Small intestine (tissue), 7 donors: ENCODE results near the gene NCAPD3. TPM values are rescaled to one million over a fixed set of nuclear protein-coding genes. Genes with fewer than 3 reads are reported as not detected.

Source experiments
- DNase-seq, 2 donors: peaks; one replicate each; pipeline versions ENCODE4 v3.0.0 to v3.0.0-alpha.2; 2013
- FAIRE-seq: peaks from 2 replicates; lab custom pipeline; 2012; peaks lifted over from hg19 to GRCh38; lab: Jason Lieb, UNC
- H3K27ac ChIP-seq, 3 donors: one replicate each; pipeline ENCODE4 v1.5.1; 2013; ENCODE audit warnings: low read length in 2 of 3, mild to moderate bottlenecking in 2 of 3, control low read depth in 1 of 3, inconsistent platforms in 1 of 3, low read depth in 1 of 3, moderate library complexity in 1 of 3
- H3K27me3 ChIP-seq, 3 donors: one replicate each; pipeline ENCODE4 v1.6.1; 2013; ENCODE audit warnings: low read length in 3 of 3, inconsistent platforms in 1 of 3; ENCODE audit not compliant: control insufficient read depth in 3 of 3, insufficient read depth in 3 of 3
- H3K36me3 ChIP-seq, 3 donors: one replicate each; pipeline ENCODE4 v1.6.1; 2013; ENCODE audit warnings: low read length in 3 of 3, inconsistent platforms in 1 of 3, low read depth in 1 of 3, mild to moderate bottlenecking in 1 of 3, moderate library complexity in 1 of 3; ENCODE audit not compliant: control insufficient read depth in 3 of 3, insufficient read depth in 2 of 3
- H3K4me1 ChIP-seq, 3 donors: one replicate each; pipeline ENCODE4 v1.6.1; 2013; ENCODE audit warnings: low read length in 2 of 3, inconsistent platforms in 1 of 3, low read depth in 1 of 3, mild to moderate bottlenecking in 1 of 3, moderate library complexity in 1 of 3; ENCODE audit not compliant: control insufficient read depth in 3 of 3, insufficient read depth in 2 of 3
- H3K4me3 ChIP-seq, 3 donors: one replicate each; pipeline ENCODE4 v1.5.1; 2013; ENCODE audit warnings: low read length in 3 of 3, control low read depth in 1 of 3, inconsistent platforms in 1 of 3, low read depth in 1 of 3, mild to moderate bottlenecking in 1 of 3, moderate library complexity in 1 of 3
- H3K9me3 ChIP-seq, 2 donors: one replicate each; pipeline ENCODE4 v1.6.1; 2013; ENCODE audit warnings: low read depth in 1 of 2, low read length in 1 of 2; ENCODE audit not compliant: control insufficient read depth in 2 of 2, insufficient read depth in 1 of 2
- WGBS, 3 donors: extraction: QIAGEN DNeasy Blood & Tissue Kit; methylation state at CpG; one replicate each; pipeline ENCODE4 v1.1.7; 2013; 5-methylcytosine and 5-hydroxymethylcytosine counted together
- polyA plus RNA-seq, 4 donors: library from polyadenylated mRNA; stranded (reverse) in 3 of 4; unstranded in 1 of 4; fragments of 200-250 nt in 3 of 4; fragments of 120-200 nt in 1 of 4; gene quantifications; one replicate each; pipeline versions ENCODE4 v1.2.1 to v1.2.3, GENCODE V29; 2013
- donor health status: healthy with polysubstance abuse.
- donor health status: control.
- donor health status: control.
- donor health status: Bipolar disorder and iron deficiency.
- donor health status: healthy.

NCAPD3 gene
- polyA plus RNA-seq, 4 donors, result 3.4 to 19.2 (median 7.9) TPM

- FAIRE-seq (no peak), DNase-seq (no peak)
- WGBS, 3 donors, result 96 to 98% (median 97%) methylated on average over 10 of the region's 10 CpGs
- Histone ChIP-seq H3K27ac (no peak overlapping the region), H3K27me3 (no peaks in the 10 kb centered on the region), H3K4me3 (no peak overlapping the region), H3K4me1 (no peaks in the 10 kb centered on the region), H3K9me3 (no peaks in the 10 kb centered on the region), H3K36me3 (peaks cover 3 to 48% (median 26%) of the 10 kb centered on the region in 3 donors)
Measured at GRCh38 chr11:134171951-134172350, 51.8 kb downstream of the NCAPD3 start.

DNA sequence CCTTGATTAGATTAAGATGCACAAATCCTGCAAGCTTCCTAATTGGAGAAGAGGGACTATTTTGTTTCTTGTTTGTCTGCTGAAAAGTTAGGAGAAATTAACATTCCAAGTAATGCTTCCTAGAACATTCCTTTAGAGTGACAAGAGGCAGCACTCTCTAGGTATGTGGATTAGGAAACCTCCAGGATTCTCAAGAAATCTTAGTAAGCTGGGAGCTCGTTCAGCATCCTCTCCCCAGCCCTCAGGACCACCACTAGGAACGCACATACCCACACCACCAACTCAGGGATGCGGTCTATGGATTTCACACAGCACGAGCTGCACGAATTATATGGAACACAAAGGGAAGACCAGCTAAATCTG, 52.9 kb downstream of the NCAPD3 start:
- no peaks in the 10 kb centered on the region for H3K9me3 ChIP-seq
- no peak for FAIRE-seq
- no peak overlapping the region for H3K27ac ChIP-seq
- peaks cover 0 to 45% (median 21%) of the 10 kb centered on the region in 3 donors for H3K36me3 ChIP-seq
- H3K4me1 ChIP-seq, result no peaks in the 10 kb centered on the region
- no peak overlapping the region for H3K4me3 ChIP-seq
- H3K27me3 ChIP-seq, result no peaks in the 10 kb centered on the region
- 98% methylated on average over 5 of the region's 5 CpGs for WGBS, 3 donors
- no peak for DNase-seq

- Histone ChIP-seq H3K4me1 (no peaks in the 10 kb centered on the region), H3K27ac (no peak overlapping the region), H3K9me3 (no peaks in the 10 kb centered on the region), H3K36me3 (peaks cover 0 to 48% (median 21%) of the 10 kb centered on the region in 3 donors), H3K27me3 (no peaks in the 10 kb centered on the region), H3K4me3 (no peak overlapping the region)
- 48 to 74% (median 65%) methylated on average over 6 of the region's 6 CpGs for WGBS, 3 donors
- FAIRE-seq, result no peak
- DNase-seq, result no peak
Measured at GRCh38 chr11:134170177-134170918, 53.4 kb downstream of the NCAPD3 start.

GRCh38 chr11:134164490-134165370, 59.0 kb downstream of the NCAPD3 start:
- Histone ChIP-seq H3K36me3 (peaks cover 6 to 60% (median 27%) of the 10 kb centered on the region in 3 donors), H3K27ac (no peak overlapping the region), H3K4me1 (no peaks in the 10 kb centered on the region), H3K9me3 (no peaks in the 10 kb centered on the region), H3K27me3 (no peaks in the 10 kb centered on the region), H3K4me3 (no peak overlapping the region)
- 92 to 97% (median 96%) methylated on average over 11 of the region's 11 CpGs for WGBS, 3 donors
- FAIRE-seq, result no peak
- no peak for DNase-seq

GRCh38 chr11:134159652-134160051, 64.1 kb downstream of the NCAPD3 start:
- FAIRE-seq, result no peak
- WGBS, 3 donors, result 92 to 98% (median 94%) methylated on average over 9 of the region's 9 CpGs

DNA sequence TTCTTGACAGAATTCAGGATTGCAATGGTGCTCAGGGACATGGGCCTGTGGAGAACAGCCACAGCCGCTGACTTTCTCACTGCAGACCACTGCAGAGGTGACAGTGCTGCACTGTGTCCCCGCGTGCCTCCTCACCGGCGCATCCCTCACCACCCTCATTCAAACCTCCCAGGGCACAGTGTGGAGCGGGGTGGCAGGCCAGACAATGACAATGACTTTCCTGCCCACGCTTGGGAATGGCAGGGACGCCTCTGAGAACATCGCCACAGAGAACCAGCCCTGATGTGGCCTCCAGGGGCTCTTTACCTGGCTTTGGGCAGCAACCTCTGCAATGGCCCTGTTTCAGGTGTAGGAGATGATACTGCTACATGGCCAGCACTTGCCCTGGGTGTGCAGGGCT, 65.7 kb downstream of the NCAPD3 start:
- H3K36me3 ChIP-seq, result peaks cover 9 to 64% (median 14%) of the 10 kb centered on the region in 3 donors
- H3K9me3 ChIP-seq, result no peaks in the 10 kb centered on the region
- no peaks in the 10 kb centered on the region for H3K27me3 ChIP-seq
- H3K4me1 ChIP-seq, result no peaks in the 10 kb centered on the region
- WGBS, 3 donors, result 97 to 99% (median 97%) methylated on average over 8 to 9 of the region's 9 CpGs
- no peak overlapping the region for H3K27ac ChIP-seq
- H3K4me3 ChIP-seq, result no peak overlapping the region
- DNase-seq (no peak), FAIRE-seq (no peak)

More at GRCh38 chr11:134159652-134160051, 64.1 kb downstream of the NCAPD3 start:
- Histone ChIP-seq H3K9me3 (no peaks in the 10 kb centered on the region), H3K4me3 (no peak overlapping the region), H3K36me3 (peaks cover 9 to 60% (median 15%) of the 10 kb centered on the region in 3 donors), H3K27me3 (no peaks in the 10 kb centered on the region), H3K27ac (no peak overlapping the region), H3K4me1 (no peaks in the 10 kb centered on the region)
- DNase-seq, result no peak

DNA sequence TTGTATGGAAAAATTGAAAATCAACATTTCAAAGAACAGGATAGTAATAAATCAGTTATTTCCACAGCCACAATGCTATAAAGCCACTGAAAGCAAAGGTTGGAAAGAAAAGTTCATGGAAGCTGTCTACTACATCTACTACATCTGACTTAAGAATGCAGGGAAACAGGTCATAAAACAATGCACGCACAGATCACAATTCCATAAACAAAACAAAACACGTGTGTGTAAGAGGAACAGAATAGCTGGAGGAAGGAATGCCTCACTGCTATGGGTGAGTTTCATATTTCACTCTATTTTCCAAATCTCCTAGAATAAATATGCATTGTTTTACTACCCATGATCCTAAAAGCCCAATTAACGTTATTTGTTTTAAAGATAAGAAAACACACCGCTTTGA, 66.3 kb downstream of the NCAPD3 start:
- Histone ChIP-seq H3K4me3 (no peak overlapping the region), H3K27me3 (no peaks in the 10 kb centered on the region), H3K36me3 (peaks cover 9 to 65% (median 14%) of the 10 kb centered on the region in 3 donors), H3K9me3 (no peaks in the 10 kb centered on the region), H3K4me1 (no peaks in the 10 kb centered on the region), H3K27ac (no peak overlapping the region)
- DNase-seq (no peak), FAIRE-seq (no peak)
- WGBS, 3 donors, result 59 to 71% (median 65%) methylated on average over 4 of the region's 4 CpGs

- no peak for DNase-seq
- no peak for FAIRE-seq
- Histone ChIP-seq H3K4me1 (no peaks in the 10 kb centered on the region), H3K27me3 (no peaks in the 10 kb centered on the region), H3K27ac (no peak overlapping the region), H3K9me3 (no peaks in the 10 kb centered on the region), H3K4me3 (no peak overlapping the region), H3K36me3 (peaks cover 4 to 65% (median 12%) of the 10 kb centered on the region in 3 donors)
- 95 to 96% (median 96%) methylated on average over 28 of the region's 28 CpGs for WGBS, 3 donors
Measured at GRCh38 chr11:134155946-134156865, 67.6 kb downstream of the NCAPD3 start.
